HG03575 (cell line): ENCODE results near the gene RBP5.

ENCODE experiments used
- ATAC-seq: cut with Tn5 transposase; IDR thresholded peaks from one replicate; pipeline ENCODE4 v1.9.1; 2021; ENCODE audit not compliant: unreplicated experiment, insufficient number of reproducible peaks, low FRiP score; ENCODE audit errors: extremely low read depth

Gene RBP5

GRCh38 chr12:7128681-7129286 lies at the start of gene RBP5:
Gene RBP5 (minus strand): TSS chr12:7128889. CDS start chr12:7128775, 114 bp downstream.
- ATAC-seq, result no peak

GRCh38 chr12:7178481-7178880 lies 49.8 kb upstream of the RBP5 start:
- ATAC-seq, result no peak

- no peak for ATAC-seq
Observed at GRCh38 chr12:7176595-7176994, 47.9 kb upstream of the RBP5 start.

- no peak for ATAC-seq
Observed at GRCh38 chr12:7175493-7175892, 46.8 kb upstream of the RBP5 start.

GRCh38 chr12:7171854-7172253 lies 43.2 kb upstream of the RBP5 start:
- ATAC-seq, result no peak

- no peak for ATAC-seq
Observed at GRCh38 chr12:7169951-7170350, 41.3 kb upstream of the RBP5 start.

- no peak for ATAC-seq
Observed at GRCh38 chr12:7162691-7163114, 34.0 kb upstream of the RBP5 start.

GRCh38 chr12:7161811-7162210 lies 33.1 kb upstream of the RBP5 start:
- no peak for ATAC-seq

- ATAC-seq, result no peak
Observed at GRCh38 chr12:7161327-7161726, 32.6 kb upstream of the RBP5 start.

GRCh38 chr12:7160183-7160582 lies 31.5 kb upstream of the RBP5 start:
- ATAC-seq, result no peak

- no peak for ATAC-seq
Observed at GRCh38 chr12:7158781-7159609, 30.3 kb upstream of the RBP5 start.

GRCh38 chr12:7157391-7157790 lies 28.7 kb upstream of the RBP5 start:
- ATAC-seq, result no peak

- ATAC-seq, result no peak
Observed at GRCh38 chr12:7156259-7157197, 27.8 kb upstream of the RBP5 start.

GRCh38 chr12:7155471-7156034 lies 26.9 kb upstream of the RBP5 start:
- ATAC-seq, result no peak

GRCh38 chr12:7154901-7155470 lies 26.3 kb upstream of the RBP5 start:
- ATAC-seq, result no peak

- ATAC-seq, result no peak
Observed at GRCh38 chr12:7154042-7154441, 25.4 kb upstream of the RBP5 start.

GRCh38 chr12:7152818-7153217 lies 24.1 kb upstream of the RBP5 start:
- ATAC-seq, result no peak

GRCh38 chr12:7151532-7151931 lies 22.8 kb upstream of the RBP5 start:
- ATAC-seq, result no peak

- no peak for ATAC-seq
Observed at GRCh38 chr12:7150841-7151240, 22.2 kb upstream of the RBP5 start.
